HCT116 (cell line): ENCODE results near the gene CTXN3. TPM values are rescaled to one million over a fixed set of nuclear protein-coding genes. Genes with fewer than 3 reads are reported as not detected.

Experiments
- ATAC-seq: fragments of 200-7000 bp; cut with Tn5 transposase; 2 replicates; pipeline ENCODE4 v1.9.1; 2020; ENCODE audit warnings: mild to moderate bottlenecking, moderate library complexity
- BruUV-seq: library from RNA; stranded (reverse); fragments of 400-500 nt; replicated peaks from 2 replicates; lab custom pipeline; 2021; lab: Mats Ljungman, UMichigan
- CTCF ChIA-PET: fragments of 300-600 bp; sonication (Branson Sonifier 250); formaldehyde crosslinking; loops from one replicate; lab custom pipeline; 2021; ENCODE audit warnings: antibody characterized with exemption; lab: Charles Lee
- POLR2A ChIA-PET: fragments of 300-600, 350-600 bp; sonication (Branson Sonifier 250); formaldehyde crosslinking; loops from one replicate; lab custom pipeline; 2021; ENCODE audit warnings: antibody characterized with exemption; lab: Charles Lee
- RAD21 ChIA-PET, 2 experiments: fragments of 300-600 bp; sonication (Branson Sonifier 250); formaldehyde crosslinking; loops; one replicate each; lab custom pipeline; 2023; ENCODE audit warnings: low total read pairs in 2 of 2; ENCODE audit not compliant: uncharacterized antibody in 2 of 2, unreplicated experiment in 2 of 2, low non-redundant PET in 1 of 2; lab: Charles Lee
- DNase-seq: peaks from one replicate; pipeline ENCODE4 v3.0.0-alpha.2; 2010; ENCODE audit warnings: low read depth, low spot score
- H2AFZ ChIP-seq: fragments of 200-600 bp; shearing (Covaris generic), sonication (generic); 2 replicates; pipeline ENCODE4 v1.6.1; 2017; ENCODE audit warnings: low read depth, mixed run types, mixed read lengths, antibody characterized with exemption, low read length; ENCODE audit not compliant: poor library complexity, severe bottlenecking
- H3K27ac ChIP-seq: 2 replicates; pipeline ENCODE4 v1.5.1; 2012; ENCODE audit warnings: low read depth, low read length
- H3K27me3 ChIP-seq: fragments of 200-600 bp; sonication (generic); 2 replicates; pipeline ENCODE4 v1.6.1; 2016; ENCODE audit warnings: mixed run types, low read length, mixed read lengths; ENCODE audit not compliant: insufficient read depth
- H3K36me3 ChIP-seq, 2 experiments: fragments of 200-500 bp in 1 of 2; fragments of 200-600 bp in 1 of 2; sonication (Bioruptor generic) in 1 of 2; sonication (generic) in 1 of 2; 2 replicates each; pipeline versions ENCODE4 v1.5.1 to v1.6.1; 2014 to 2016; ENCODE audit warnings: low read length in 2 of 2, inconsistent platforms in 1 of 2, mixed read lengths in 1 of 2, mixed run types in 1 of 2; ENCODE audit not compliant: insufficient read depth in 2 of 2, control insufficient read depth in 1 of 2
- H3K4me1 ChIP-seq, 2 experiments: fragments of 200-600 bp in 1 of 2; sonication (generic) in 1 of 2; 2 replicates each; pipeline versions ENCODE4 v1.5.1 to v1.6.1; 2012 to 2017; ENCODE audit warnings: low read length in 2 of 2, inconsistent platforms in 1 of 2, mild to moderate bottlenecking in 1 of 2, mixed read lengths in 1 of 2, mixed run types in 1 of 2, moderate library complexity in 1 of 2; ENCODE audit not compliant: insufficient read depth in 2 of 2, control insufficient read depth in 1 of 2
- H3K4me2 ChIP-seq: fragments of 200-600 bp; sonication (generic); 2 replicates; pipeline ENCODE4 v1.6.1; 2017; ENCODE audit warnings: mixed run types, low read length, mixed read lengths
- H3K4me3 ChIP-seq, 2 experiments: fragments of 200-600 bp in 1 of 2; sonication (generic) in 1 of 2; replicated peaks in 1 of 2; 2 replicates each; pipeline ENCODE4 v1.5.1; 2011 to 2016; ENCODE audit warnings: low read length in 2 of 2, control low read depth in 1 of 2, low read depth in 1 of 2, mild to moderate bottlenecking in 1 of 2, mixed read lengths in 1 of 2, mixed run types in 1 of 2
- H3K79me2 ChIP-seq: fragments of 200-600 bp; sonication (generic); 2 replicates; pipeline ENCODE4 v1.6.1; 2017; ENCODE audit warnings: mild to moderate bottlenecking, mixed run types, low read length, moderate library complexity, mixed read lengths; ENCODE audit not compliant: insufficient read depth
- H3K9ac ChIP-seq: fragments of 200-600 bp; sonication (generic); 2 replicates; pipeline ENCODE4 v1.6.1; 2016; ENCODE audit warnings: low read length, mixed read lengths
- H3K9me2 ChIP-seq: fragments of 200-600 bp; sonication (generic), shearing (Covaris generic); 2 replicates; pipeline ENCODE4 v1.6.1; 2017; ENCODE audit warnings: mixed run types, mild to moderate bottlenecking, moderate library complexity; ENCODE audit not compliant: insufficient read depth
- H3K9me3 ChIP-seq, 2 experiments: fragments of 200-500 bp in 1 of 2; fragments of 200-600 bp in 1 of 2; sonication (Bioruptor generic) in 1 of 2; sonication (generic) in 1 of 2; 2 replicates each; pipeline ENCODE4 v1.6.1; 2014 to 2017; ENCODE audit warnings: low read length in 2 of 2, mixed read lengths in 2 of 2, inconsistent platforms in 1 of 2, low read depth in 1 of 2, mild to moderate bottlenecking in 1 of 2, mixed run types in 1 of 2, moderate library complexity in 1 of 2; ENCODE audit not compliant: control insufficient read depth in 1 of 2, insufficient read depth in 1 of 2
- H4K20me1 ChIP-seq: fragments of 200-600 bp; sonication (generic), shearing (Covaris generic); 2 replicates; pipeline ENCODE4 v1.6.1; 2017; ENCODE audit warnings: mixed run types, mild to moderate bottlenecking, moderate library complexity; ENCODE audit not compliant: insufficient read depth
- CBX3 ChIP-seq: IDR thresholded peaks from 2 replicates; pipeline ENCODE4 v1.6.1; 2012; ENCODE audit warnings: low read depth
- EGR1 ChIP-seq: IDR thresholded peaks from 2 replicates; pipeline ENCODE4 v1.6.1; 2012; ENCODE audit warnings: low read depth
- EZH2 ChIP-seq: fragments of 200-600 bp; sonication (generic); IDR thresholded peaks from 2 replicates; pipeline ENCODE4 v1.6.1; 2017; ENCODE audit warnings: antibody characterized with exemption, mixed run types
- EZH2phosphoT487 ChIP-seq: fragments of 200-600 bp; IDR thresholded peaks from 2 replicates; pipeline ENCODE4 v1.6.1; 2018; ENCODE audit warnings: antibody characterized with exemption, borderline replicate concordance
- JUND ChIP-seq: IDR thresholded peaks from 2 replicates; pipeline ENCODE4 v1.6.1; 2012
- POLR2A ChIP-seq: IDR thresholded peaks from 2 replicates; pipeline ENCODE4 v1.7.0; 2011; ENCODE audit warnings: borderline replicate concordance; ENCODE audit not compliant: insufficient read depth, insufficient read length; ENCODE audit errors: extremely low read depth
- REST ChIP-seq: IDR thresholded peaks from 2 replicates; pipeline ENCODE4 v1.6.1; 2012; ENCODE audit warnings: low read depth
- SIN3A ChIP-seq: IDR thresholded peaks from 2 replicates; pipeline ENCODE4 v1.6.1; 2012; ENCODE audit warnings: low read depth
- SP1 ChIP-seq: IDR thresholded peaks from 2 replicates; pipeline ENCODE4 v1.6.1; 2012; ENCODE audit warnings: low read depth
- intact Hi-C: fragments of 100-400 bp; cut with micrococcal nuclease; formaldehyde crosslinking; loops from 2 replicates; pipeline ENCODE4 v1.10.0; 2022
- total RNA-seq: library from RNA; stranded (reverse); gene quantifications from one replicate; pipeline ENCODE4 v1.2.1, GENCODE V29; 2021; ENCODE audit not compliant: unreplicated experiment

CTXN3 gene
- total RNA-seq, 1 experiment from 2014 or later: not detected

- ChIA-PET POLR2A (no interaction called here), CTCF (no interaction called here)
- BruUV-seq: no TSS peak
Observed at GRCh38 chr5:127599320-127599719, 49.6 kb upstream of the CTXN3 start.

GRCh38 chr5:127599847-127600246 lies 49.0 kb upstream of the CTXN3 start:
- Histone ChIP-seq H3K9ac (no peak overlapping the region), H3K4me1 (no peaks in the 10 kb centered on the region), H3K36me3 (no peaks in the 10 kb centered on the region), H3K27ac (no peak overlapping the region), H4K20me1 (no peaks in the 10 kb centered on the region), H3K4me2 (no peak overlapping the region), H3K79me2 (no peaks in the 10 kb centered on the region), H3K9me3 (no peaks in the 10 kb centered on the region), H3K9me2 (no peaks in the 10 kb centered on the region), H3K27me3 (no peaks in the 10 kb centered on the region), H2AFZ (no peak overlapping the region), H3K4me3 (no peak overlapping the region)
- BruUV-seq: no TSS peak
- POLR2A ChIA-PET: no interaction called here
- intact Hi-C loops: no loop called here
- DNase-seq (no peak), ATAC-seq (no peak)
- CTCF ChIA-PET: no interaction called here
- RAD21 ChIA-PET: no interaction called here
- TF ChIP-seq POLR2A (no peak), SIN3A (no peak), JUND (no peak), SP1 (no peak), REST (no peak), EGR1 (no peak), CBX3 (no peak)
- TF ChIP-seq, all 23 proteins: peak for 0

More at GRCh38 chr5:127599320-127599719, 49.6 kb upstream of the CTXN3 start:
- intact Hi-C loops: no loop called here
- H3K9me2 ChIP-seq: no peaks in the 10 kb centered on the region
- H3K27me3 ChIP-seq: no peaks in the 10 kb centered on the region
- no peak overlapping the region for H3K9ac ChIP-seq
- H3K4me2 ChIP-seq: no peak overlapping the region
- H3K9me3 ChIP-seq: no peaks in the 10 kb centered on the region
- H4K20me1 ChIP-seq: no peaks in the 10 kb centered on the region
- ATAC-seq (no peak), DNase-seq (no peak)
- no peak overlapping the region for H3K27ac ChIP-seq
- TF ChIP-seq CBX3 (no peak), EZH2 (no peak), JUND (no peak), EZH2phosphoT487 (no peak)
- RAD21 ChIA-PET: no interaction called here
- no peak overlapping the region for H3K4me3 ChIP-seq
- H3K4me1 ChIP-seq: no peaks in the 10 kb centered on the region
- no peak overlapping the region for H2AFZ ChIP-seq
- H3K79me2 ChIP-seq: no peaks in the 10 kb centered on the region
- H3K36me3 ChIP-seq: no peaks in the 10 kb centered on the region
